ENCODE results near the gene PCDH15. TPM values are rescaled to one million over a fixed set of nuclear protein-coding genes. Genes with fewer than 3 reads are reported as not detected.

PCDH15 gene
- total and polyA plus RNA-seq, 2 of the 8 experiments (the other 6 are each of a cell fraction or from before 2014, with no cell fraction given): 0.11 TPM; not detected in 1

DNA sequence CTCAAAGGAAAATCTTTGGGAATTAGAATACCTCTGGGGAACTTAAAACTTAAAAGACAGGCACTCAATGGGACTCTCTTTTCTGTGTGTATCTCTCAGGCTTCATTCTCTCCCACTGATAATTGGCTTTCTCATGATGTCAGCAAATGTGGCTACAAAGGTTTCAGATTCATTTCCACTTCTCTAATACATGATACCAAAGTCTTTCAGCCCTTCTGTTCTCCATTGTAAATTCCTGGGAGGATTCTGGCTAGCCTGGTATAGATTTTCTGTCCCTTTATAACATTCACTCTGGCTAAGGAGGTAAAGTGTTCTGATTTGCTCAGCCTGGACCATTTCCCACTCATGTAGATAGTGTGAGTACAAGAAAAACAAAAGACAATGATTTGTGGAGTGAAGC is 606.2 kb downstream of the PCDH15 start:
- H4K5ac ChIP-seq (ENCODE audit: insufficient read length, low read depth, low read length): no peak overlapping the region
- H3K14ac ChIP-seq (ENCODE audit: insufficient read length): no peak overlapping the region
- TF ChIP-seq ATF3 (IDR thresholded peaks at IDR 0.05; ENCODE audit: insufficient read depth, low read depth, low read length): no peak
- no peak for TF ChIP-seq HDAC6 (IDR thresholded peaks at IDR 0.05; ENCODE audit: low read depth, low read length)
- TF ChIP-seq TCF12 (IDR thresholded peaks at IDR 0.05; ENCODE audit: low read depth, low read length): no peak
- no peak for TF ChIP-seq E2F6 (IDR thresholded peaks at IDR 0.05)
- no peak for TF ChIP-seq JUND (IDR thresholded peaks at IDR 0.05; ENCODE audit: low read length)
- TF ChIP-seq CBX5 (IDR thresholded peaks at IDR 0.05; ENCODE audit: low read depth, low read length): no peak
- TF ChIP-seq TBP (IDR thresholded peaks at IDR 0.05; ENCODE audit: low read depth, low read length): no peak
- no peak for TF ChIP-seq RBBP5 (IDR thresholded peaks at IDR 0.05; ENCODE audit: borderline replicate concordance, low read depth, low read length)
- no peak for TF ChIP-seq POLR2AphosphoS5 (IDR thresholded peaks at IDR 0.05; ENCODE audit: low read depth, low read length)
- no peak for TF ChIP-seq FOSL1 (IDR thresholded peaks at IDR 0.05; ENCODE audit: insufficient read depth, low read depth, low read length)
- TF ChIP-seq TAF1 (IDR thresholded peaks at IDR 0.05; ENCODE audit: low read depth, low read length): no peak
- no peak for TF ChIP-seq SIRT6 (IDR thresholded peaks at IDR 0.05; ENCODE audit: low read length)
- no peak for TF ChIP-seq PHF8 (conservative IDR thresholded peaks at IDR 0.05; ENCODE audit: low read depth, low read length)
- no peak for TF ChIP-seq BCL11A (IDR thresholded peaks at IDR 0.05; ENCODE audit: low read depth in 2 of 2, low read length in 2 of 2)
- no peak for TF ChIP-seq CHD1 (IDR thresholded peaks at IDR 0.05; ENCODE audit: low read depth, low read length)
- TF ChIP-seq NANOG (IDR thresholded peaks at IDR 0.05; ENCODE audit: insufficient read depth, low read depth, low read length, poor library complexity, severe bottlenecking): no peak

More for the DNA sequence above, 606.2 kb downstream of the PCDH15 start:
- Histone ChIP-seq H3K79me1 (ENCODE audit: low read depth, low read length) (no peaks in the 10 kb centered on the region), H3K9ac (replicated peaks in 1 of 4; ENCODE audit: extremely low read depth in 1 of 4, low read depth in 3 of 4, low read length in 3 of 4) (no peak overlapping the region), H2BK12ac (ENCODE audit: low read depth, low read length) (no peak overlapping the region), H2BK120ac (replicated peaks; ENCODE audit: low read depth, low read length) (no peak overlapping the region), H3K79me2 (ENCODE audit: control insufficient read depth in 1 of 2, insufficient read depth in 2 of 2, low read length in 2 of 2) (no peaks in the 10 kb centered on the region), H2BK15ac (ENCODE audit: low read length) (no peak overlapping the region), H2BK5ac (ENCODE audit: low read depth, low read length) (no peak overlapping the region), H2BK20ac (ENCODE audit: low read length) (no peak overlapping the region), H4K91ac (replicated peaks; ENCODE audit: insufficient read length, low read length) (no peak overlapping the region), H2AK5ac (ENCODE audit: low read depth, low read length) (no peak overlapping the region), H3K4me2 (ENCODE audit: insufficient read depth in 1 of 2, low read depth in 2 of 2, low read length in 2 of 2) (no peak overlapping the region), H3K23me2 (ENCODE audit: low read depth, low read length) (no peaks in the 10 kb centered on the region), H3K27ac (ENCODE audit: low read depth, low read length) (no peak overlapping the region), H4K8ac (ENCODE audit: extremely low read depth, insufficient read depth, low read length) (no peak overlapping the region), H2AFZ (ENCODE audit: low read length) (peak overlapping the region; percentile 74; the same call in 1 of the 2 replicates), H3K9me3 (ENCODE audit: insufficient read depth in 2 of 2, low read depth in 1 of 2, low read length in 1 of 2) (no peaks in the 10 kb centered on the region), H3K4ac (replicated peaks; ENCODE audit: insufficient read length, low read depth, low read length) (no peak overlapping the region), H3K18ac (ENCODE audit: extremely low read depth, low read length) (no peak overlapping the region), H3K4me3 (ENCODE audit: extremely low read depth in 1 of 4, insufficient read depth in 2 of 4, low read depth in 3 of 4, low read length in 4 of 4) (no peak overlapping the region), H3K23ac (ENCODE audit: insufficient read length) (no peak overlapping the region), H3K36me3 (ENCODE audit: control insufficient read depth in 2 of 4, insufficient read depth in 4 of 4, low read length in 3 of 4) (no peaks in the 10 kb centered on the region), H4K20me1 (replicated peaks in 1 of 2; ENCODE audit: control insufficient read depth in 1 of 2, insufficient read depth in 2 of 2, low read length in 2 of 2) (no peaks in the 10 kb centered on the region), H3K27me3 (replicated peaks in 1 of 4; ENCODE audit: control insufficient read depth in 3 of 4, extremely low read depth in 1 of 4, insufficient read depth in 3 of 4, low read length in 3 of 4) (no peaks in the 10 kb centered on the region), H3K4me1 (replicated peaks in 1 of 4; ENCODE audit: control insufficient read depth in 3 of 4, insufficient read depth in 4 of 4, low read length in 3 of 4) (no peaks in the 10 kb centered on the region), H3K56ac (replicated peaks; ENCODE audit: insufficient read length, low read depth, low read length) (no peak overlapping the region)
- POLR2A ChIA-PET (ENCODE audit: partially characterized antibody): no interaction called here
- FAIRE-seq (no peak), DNase-seq (ENCODE audit: low read depth in 1 of 2, low spot score in 2 of 2) (no peak)
- CTCF ChIA-PET (ENCODE audit: partially characterized antibody): no interaction called here
